CD14-positive monocyte (primary cell): ENCODE data around the gene SAMD11. TPM values are rescaled to one million over a fixed set of nuclear protein-coding genes. Genes with fewer than 3 reads are reported as not detected.

ENCODE experiments used
- DNase-seq, 3 donors: peaks; one replicate each; pipeline ENCODE4 v3.0.0-alpha.2; 2011 to 2022
- H2AFZ ChIP-seq: 2 replicates; pipeline ENCODE4 v1.6.0; 2012; ENCODE audit warnings: mild to moderate bottlenecking, low read depth, low read length, inconsistent platforms; ENCODE audit not compliant: insufficient read depth, poor library complexity, severe bottlenecking
- H3K27ac ChIP-seq, 2 donors: 1 replicate in 1 of 2; 2 replicates in 1 of 2; pipeline ENCODE4 v1.5.1; 2012 to 2013; ENCODE audit warnings: low read length in 2 of 2, control low read depth in 1 of 2, inconsistent platforms in 1 of 2, low read depth in 1 of 2, mild to moderate bottlenecking in 1 of 2
- H3K27me3 ChIP-seq, 2 donors: one replicate each; pipeline versions ENCODE4 v1.6.0 to v1.6.1; 2011 to 2013; ENCODE audit warnings: low read length in 2 of 2; ENCODE audit not compliant: control insufficient read depth in 2 of 2, insufficient read depth in 2 of 2
- H3K36me3 ChIP-seq, 2 donors: replicated peaks in 1 of 2; 1 replicate in 1 of 2; 2 replicates in 1 of 2; pipeline versions ENCODE4 v1.5.1 to v1.6.1; 2012 to 2013; ENCODE audit warnings: low read length in 2 of 2, control low read depth in 1 of 2, inconsistent platforms in 1 of 2, mild to moderate bottlenecking in 1 of 2; ENCODE audit not compliant: insufficient read depth in 2 of 2, control insufficient read depth in 1 of 2
- H3K4me1 ChIP-seq, 2 donors: 1 replicate in 1 of 2; 2 replicates in 1 of 2; pipeline versions ENCODE4 v1.5.1 to v1.6.1; 2012 to 2013; ENCODE audit warnings: low read length in 2 of 2, control low read depth in 1 of 2, inconsistent platforms in 1 of 2, mild to moderate bottlenecking in 1 of 2, moderate library complexity in 1 of 2; ENCODE audit not compliant: insufficient read depth in 2 of 2, control insufficient read depth in 1 of 2
- H3K4me2 ChIP-seq: replicated peaks from 2 replicates; pipeline ENCODE3; 2012; ENCODE audit warnings: low read length, moderate library complexity, mild to moderate bottlenecking; ENCODE audit not compliant: poor library complexity, severe bottlenecking; ENCODE audit errors: extremely low read depth
- H3K4me3 ChIP-seq, 3 experiments: fragments of 200-600 bp in 1 of 3; sonication (generic) in 1 of 3; replicated peaks in 1 of 3; 1 replicate in 2 of 3; 2 replicates in 1 of 3; pipeline ENCODE4 v1.5.1; 2011 to 2013; ENCODE audit warnings: low read length in 3 of 3, mild to moderate bottlenecking in 3 of 3, control low read depth in 2 of 3, low read depth in 2 of 3, inconsistent platforms in 1 of 3, moderate library complexity in 1 of 3
- H3K79me2 ChIP-seq: 2 replicates; pipeline ENCODE4 v1.6.0; 2012; ENCODE audit warnings: mild to moderate bottlenecking, control low read depth, inconsistent platforms, low read length, moderate library complexity; ENCODE audit not compliant: insufficient read depth
- H3K9ac ChIP-seq: 2 replicates; pipeline ENCODE4 v1.6.0; 2017; ENCODE audit warnings: low read length, mild to moderate bottlenecking; ENCODE audit not compliant: insufficient read depth, poor library complexity, severe bottlenecking
- H3K9me3 ChIP-seq, 2 donors: replicated peaks in 1 of 2; 1 replicate in 1 of 2; 2 replicates in 1 of 2; pipeline versions ENCODE4 v1.5.1 to v1.6.1; 2012 to 2013; ENCODE audit warnings: low read length in 2 of 2, control low read depth in 1 of 2; ENCODE audit not compliant: control insufficient read depth in 1 of 2, insufficient read depth in 1 of 2
- H4K20me1 ChIP-seq: 2 replicates; pipeline ENCODE4 v1.6.0; 2012; ENCODE audit warnings: mild to moderate bottlenecking, low read length, control low read depth, moderate library complexity; ENCODE audit not compliant: insufficient read depth
- H3K27ac Mint-ChIP-seq, 7 donors: one replicate each; pipeline ENCODE4 v1.8.0; 2020; ENCODE audit warnings: mild to moderate bottlenecking in 7 of 7, mixed read lengths in 7 of 7, moderate library complexity in 6 of 7, inconsistent platforms in 2 of 7
- H3K27me3 Mint-ChIP-seq, 3 donors: one replicate each; pipeline ENCODE4 v1.8.0; 2021 to 2022; ENCODE audit warnings: low read depth in 3 of 3, mild to moderate bottlenecking in 3 of 3, mixed read lengths in 3 of 3, moderate library complexity in 3 of 3, inconsistent platforms in 1 of 3
- H3K36me3 Mint-ChIP-seq, 2 donors: one replicate each; pipeline ENCODE4 v1.8.0; 2020; ENCODE audit warnings: mixed read lengths in 2 of 2, inconsistent platforms in 1 of 2, mild to moderate bottlenecking in 1 of 2
- H3K4me1 Mint-ChIP-seq: one replicate; pipeline ENCODE4 v1.8.0; 2020; ENCODE audit warnings: mild to moderate bottlenecking, mixed read lengths
- H3K4me3 Mint-ChIP-seq, 2 donors: one replicate each; pipeline ENCODE4 v1.8.0; 2020; ENCODE audit warnings: mild to moderate bottlenecking in 2 of 2, mixed read lengths in 2 of 2, moderate library complexity in 1 of 2
- H3K9me3 Mint-ChIP-seq, 7 donors: one replicate each; pipeline ENCODE4 v1.8.0; 2020 to 2022; ENCODE audit warnings: mixed read lengths in 7 of 7, mild to moderate bottlenecking in 6 of 7, moderate library complexity in 6 of 7, inconsistent platforms in 2 of 7
- CTCF ChIP-seq: fragments of 200-600 bp; IDR thresholded peaks from one replicate; pipeline ENCODE4 v1.8.0; 2022; ENCODE audit warnings: antibody characterized with exemption, mild to moderate bottlenecking
- WGBS: methylation state at CpG from one replicate; pipeline ENCODE4 v1.1.5; 2013; ENCODE audit warnings: missing lambda C conversion rate; ENCODE audit not compliant: insufficient coverage; 5-methylcytosine and 5-hydroxymethylcytosine counted together
- intact Hi-C, 2 donors: fragments of 100-400 bp; cut with micrococcal nuclease; formaldehyde crosslinking; loops; one replicate each; pipeline versions ENCODE4 v1.15.0 to v1.15.1; 2023
- polyA plus RNA-seq, 3 donors: library from polyadenylated mRNA; depleted of rRNA in 1 of 3; unstranded in 2 of 3; stranded (reverse) in 1 of 3; fragments of 300-500 nt in 2 of 3; fragments of >200 nt in 1 of 3; fragmentation: Illumina TruSeq in 2 of 3; gene quantifications; 1 replicate in 2 of 3; 2 replicates in 1 of 3; pipeline ENCODE4 v1.2.3, GENCODE V29; 2012 to 2021

Gene SAMD11
- polyA plus RNA-seq, 3 donors = not detected

- intact Hi-C loops = loop anchor here in 1 of 2 donors (10.0 kb wide), 1 partner anchor 56 kb away; the partner anchor contains the start of genes KLHL17 and PLEKHN1
- Histone ChIP-seq H3K79me2 (no peaks in the 10 kb centered on the region), H4K20me1 (no peaks in the 10 kb centered on the region), H3K4me1 (peaks cover 24 to 27% of the 10 kb centered on the region in 2 donors), H3K9ac (no peak overlapping the region), H3K36me3 (no peaks in the 10 kb centered on the region), H3K27me3 (peaks cover 0 to 40% of the 10 kb centered on the region in 2 donors), H3K27ac (no peak overlapping the region), H3K4me3 (no peak overlapping the region), H3K4me2 (no peak overlapping the region), H2AFZ (no peak overlapping the region), H3K9me3 (no peaks in the 10 kb centered on the region)
- H3K27ac Mint-ChIP-seq = no peak overlapping the region
- H3K4me1 Mint-ChIP-seq = peaks cover 29% of the 10 kb centered on the region
- no peak for DNase-seq
- H3K4me3 Mint-ChIP-seq = no peak overlapping the region
- no peak for TF ChIP-seq CTCF
- H3K27me3 Mint-ChIP-seq = peaks cover 30 to 58% (median 37%) of the 10 kb centered on the region in 3 donors
- H3K36me3 Mint-ChIP-seq = peaks cover 0 to 3% of the 10 kb centered on the region in 2 donors
- peaks cover 0 to 5% (median 2%) of the 10 kb centered on the region in 7 donors for H3K9me3 Mint-ChIP-seq
- no CpG with 5 or more reads among the region's 16 CpGs for WGBS
These were observed 15.1 kb upstream of the SAMD11 start for GRCh38 chr1:908661-909060.

GRCh38 chr1:909861-910310 is 13.8 kb upstream of the SAMD11 start:
- 11% methylated on average over 17 of the region's 53 CpGs for WGBS
- Mint-ChIP-seq H3K4me3 (peak overlapping the region in 1 of 2 donors; percentile 26), H3K9me3 (peaks cover 0 to 5% (median 2%) of the 10 kb centered on the region in 7 donors), H3K36me3 (peaks cover 0 to 3% of the 10 kb centered on the region in 2 donors), H3K27me3 (peaks cover 30 to 53% (median 39%) of the 10 kb centered on the region in 3 donors), H3K4me1 (peaks cover 27% of the 10 kb centered on the region), H3K27ac (no peak overlapping the region)
- Histone ChIP-seq H3K9me3 (no peaks in the 10 kb centered on the region), H3K4me2 (no peak overlapping the region), H2AFZ (no peak overlapping the region), H3K4me3 (no peak overlapping the region), H3K36me3 (no peaks in the 10 kb centered on the region), H3K27me3 (peaks cover 0 to 36% of the 10 kb centered on the region in 2 donors), H3K79me2 (no peaks in the 10 kb centered on the region), H3K9ac (no peak overlapping the region), H3K27ac (no peak overlapping the region), H4K20me1 (no peaks in the 10 kb centered on the region), H3K4me1 (peaks cover 21 to 26% of the 10 kb centered on the region in 2 donors)
- intact Hi-C loops = loop anchor here in 1 of 2 donors (10.0 kb wide), 1 partner anchor 55 kb away; the partner anchor contains the start of genes KLHL17 and PLEKHN1
- DNase-seq = no peak
- no peak for TF ChIP-seq CTCF
